ENCODE results near the gene P3H1.

The P3H1 gene

DNA sequence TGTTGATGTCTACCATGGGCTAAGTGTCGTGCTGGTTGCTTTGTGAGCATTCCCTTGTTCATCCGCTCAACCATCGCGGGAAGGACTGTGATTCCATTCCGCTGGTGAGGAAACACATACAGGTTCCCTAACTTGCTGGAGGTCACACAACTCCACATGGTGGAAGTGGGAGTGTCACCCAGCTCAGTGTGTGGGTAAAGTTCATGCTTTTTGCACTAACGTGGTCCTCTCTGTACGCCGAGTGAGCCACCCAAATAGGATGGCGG is 22.7 kb downstream of the P3H1 start:
- no peak for DNase-seq (ENCODE audit: low spot score)

DNA sequence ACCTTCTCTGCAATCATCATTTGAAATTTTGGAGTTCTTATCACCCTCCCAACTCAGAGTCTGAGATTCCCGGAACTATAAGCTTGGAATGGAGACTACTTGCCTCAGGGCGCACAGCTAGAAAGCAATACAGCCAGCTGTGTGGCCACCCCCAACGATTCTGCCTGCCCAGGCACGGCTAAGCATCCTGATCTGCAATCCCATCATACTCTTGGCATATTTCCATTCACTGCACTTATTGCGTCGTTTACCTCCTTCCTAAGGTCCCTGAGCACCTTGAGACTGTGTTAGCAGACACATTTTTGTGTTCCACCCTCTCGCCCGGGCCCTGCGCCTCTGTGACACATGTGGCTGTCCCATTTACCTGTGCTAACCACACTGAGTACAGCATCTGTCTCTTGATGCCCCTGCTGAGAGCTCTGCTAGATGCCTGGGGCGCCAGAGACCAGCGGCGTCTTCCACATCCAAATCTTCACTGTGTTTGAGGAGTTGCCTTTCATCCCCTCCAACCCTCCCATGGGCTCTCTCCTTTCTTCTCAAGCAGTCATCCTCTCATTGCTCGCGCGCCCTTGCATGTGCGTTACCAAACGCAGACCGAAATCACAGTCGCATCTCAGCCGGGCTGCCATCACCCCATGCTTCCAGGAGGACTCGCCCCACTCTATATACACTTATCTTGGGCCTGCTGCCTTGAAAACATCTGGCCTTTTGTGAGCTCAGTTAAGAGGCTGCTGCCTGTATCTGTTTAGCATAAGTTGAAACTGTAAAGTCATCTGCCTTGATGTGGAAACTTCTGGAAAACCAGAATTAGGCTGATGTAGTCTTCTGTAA is 23.3 kb downstream of the P3H1 start:
- no peak for DNase-seq (ENCODE audit: low spot score)

DNA sequence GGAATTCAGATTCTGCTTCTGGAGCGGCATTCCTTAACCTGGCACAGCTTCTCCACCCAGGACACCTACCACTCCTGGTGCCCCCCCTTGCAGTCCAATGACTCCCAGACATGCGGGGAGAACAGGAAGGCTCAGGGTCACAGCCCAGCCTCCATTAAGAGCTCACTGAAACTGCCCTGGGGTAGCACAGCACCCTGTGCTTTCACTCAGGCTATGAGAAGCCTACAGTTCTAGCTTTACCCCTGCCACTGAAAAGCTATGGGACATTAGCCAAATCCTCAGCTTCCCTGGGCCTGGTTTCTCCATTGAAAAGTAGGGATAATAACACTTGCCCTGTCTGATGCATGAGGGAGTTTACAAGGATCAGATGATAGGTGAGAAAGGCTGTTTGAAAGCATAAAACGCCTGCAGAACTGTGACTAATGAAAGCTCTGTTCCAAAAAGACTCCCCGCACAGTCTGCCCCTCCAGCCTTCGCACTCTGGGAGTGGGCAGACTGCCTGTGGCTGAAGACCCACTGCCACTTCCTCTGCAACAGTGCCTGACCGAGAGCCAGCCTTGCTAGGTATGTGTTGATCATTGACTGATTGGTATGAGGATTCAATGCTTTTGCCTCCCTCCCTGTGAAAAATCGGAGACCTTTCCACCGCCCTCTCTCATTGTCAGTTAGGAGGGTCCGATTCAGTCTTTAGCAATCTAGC is 24.1 kb downstream of the P3H1 start:
- no peak for DNase-seq (ENCODE audit: low spot score)

DNA sequence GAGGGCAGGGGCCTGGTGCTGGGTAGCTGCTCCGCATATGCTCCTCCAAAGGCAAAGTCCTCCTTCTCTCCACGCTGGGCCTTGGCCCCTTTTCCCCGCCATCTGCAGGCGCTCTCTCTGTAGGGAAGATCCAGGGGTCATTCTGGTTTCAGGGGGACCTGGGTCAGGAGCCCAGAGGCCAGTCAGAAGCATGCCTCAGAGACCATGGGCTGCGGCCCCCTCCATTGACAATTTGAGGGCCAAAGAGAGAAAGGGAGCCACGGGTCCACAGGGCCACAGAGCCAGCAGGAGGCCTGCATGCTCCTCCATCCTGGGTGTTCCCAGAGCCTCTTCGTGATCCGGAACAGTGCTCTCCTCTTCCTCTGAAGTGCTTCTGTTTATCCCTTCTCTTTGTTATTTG is 24.7 kb downstream of the P3H1 start:
- DNase-seq (ENCODE audit: low spot score): no peak

DNA sequence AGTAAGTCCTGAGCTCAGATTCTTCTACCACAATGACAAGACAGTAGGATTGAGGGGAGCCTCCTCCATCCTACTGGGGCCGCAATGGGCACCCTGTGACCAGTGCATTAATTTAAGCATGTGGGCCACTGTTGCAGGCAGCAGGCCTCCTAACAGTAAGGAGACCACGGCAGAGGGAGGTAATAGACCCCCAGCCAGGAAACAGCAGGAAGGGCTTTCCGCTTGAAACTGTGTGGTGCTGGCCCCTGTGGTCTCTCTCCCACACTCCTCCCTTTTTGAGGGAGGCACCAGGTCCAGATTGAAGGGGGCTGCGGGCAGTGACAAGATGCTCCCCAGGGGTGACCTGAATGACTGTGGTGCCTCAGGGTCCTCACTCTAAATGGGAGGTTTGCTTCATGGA is 25.1 kb downstream of the P3H1 start:
- DNase-seq (ENCODE audit: low spot score): no peak

DNA sequence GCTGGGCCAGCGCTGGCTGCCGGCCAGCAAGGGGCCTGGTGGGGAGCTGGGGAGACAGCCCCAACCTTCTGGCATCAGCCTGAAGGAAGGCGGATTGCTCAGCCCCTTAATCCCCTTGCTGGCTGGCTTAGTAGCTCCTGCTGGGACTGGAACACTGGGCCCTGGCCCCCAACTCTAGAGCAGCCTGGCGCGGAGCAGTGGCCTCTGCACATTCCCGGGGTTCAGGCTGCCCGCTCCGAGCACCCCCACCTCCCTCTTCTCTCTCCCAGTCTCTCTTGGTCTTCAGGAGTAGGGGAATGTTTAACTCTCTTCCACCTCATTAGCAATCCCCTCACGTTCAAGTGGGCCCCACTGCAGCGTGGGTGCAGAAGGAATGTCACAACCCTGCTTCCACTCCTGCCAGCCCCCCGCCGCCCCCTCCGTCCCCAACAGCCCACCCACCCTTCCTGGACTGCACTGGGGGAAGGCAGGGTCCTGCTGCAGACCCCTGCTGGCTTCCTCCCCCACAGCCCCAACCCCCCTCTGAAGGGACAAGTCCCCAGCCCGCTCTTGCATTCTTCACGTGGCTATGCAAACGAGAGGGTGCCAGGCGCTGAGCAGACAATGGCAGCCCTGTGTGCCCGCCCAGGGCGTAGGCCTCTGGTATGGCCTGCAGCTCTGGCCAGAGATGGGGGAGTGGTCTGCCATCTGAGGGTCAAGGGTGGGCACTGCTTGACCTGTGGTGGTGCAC is 25.8 kb downstream of the P3H1 start:
- DNase-seq (ENCODE audit: low spot score): no peak

DNA sequence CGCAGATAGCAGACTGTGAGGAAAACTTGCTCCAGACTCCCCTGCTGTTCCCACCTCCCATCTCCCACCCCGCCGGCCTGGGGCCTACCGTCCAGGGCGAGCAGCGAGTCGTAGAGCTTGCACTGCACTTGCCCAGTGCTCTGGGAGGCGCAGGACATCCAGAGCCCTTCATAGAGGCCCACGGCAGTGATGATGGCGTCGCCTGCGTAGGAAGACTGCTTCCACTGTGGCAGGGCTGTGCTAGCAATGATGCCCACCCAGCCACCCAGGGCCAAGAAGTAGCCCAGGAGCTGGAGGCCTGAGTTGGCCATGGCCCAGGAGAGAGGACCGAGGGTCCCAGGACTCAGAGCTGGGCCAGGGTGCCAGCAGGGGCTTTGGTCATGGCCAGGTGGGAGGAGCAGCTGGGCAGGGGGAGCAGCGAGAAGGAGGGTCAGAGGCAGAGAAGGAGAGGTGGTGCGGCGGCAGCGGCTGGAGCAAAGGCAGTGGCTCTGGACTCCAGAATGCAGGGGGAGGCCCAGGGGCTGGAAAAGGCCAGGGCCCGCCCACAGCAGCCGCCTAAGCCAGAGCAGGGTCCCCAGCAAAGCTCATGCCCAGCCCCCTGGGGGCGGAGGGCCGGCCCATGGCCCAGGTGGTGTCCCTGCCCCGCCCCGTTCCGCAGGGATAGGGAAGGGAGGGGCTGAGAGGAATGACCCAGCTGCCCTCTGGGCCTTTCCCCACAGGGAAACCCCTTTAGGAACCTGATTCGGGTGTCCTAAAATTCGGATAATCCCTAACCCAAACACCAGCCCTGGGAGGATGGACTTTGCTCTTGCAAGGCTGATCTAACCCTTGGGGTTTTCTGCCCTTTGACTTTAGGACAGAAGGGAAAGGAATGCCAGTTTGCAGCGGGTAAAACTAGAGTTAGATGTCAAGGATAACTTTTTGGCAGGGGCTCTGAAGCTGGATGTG is 26.8 kb downstream of the P3H1 start, which contains the start of gene CLDN19:
Gene CLDN19, minus strand, starts transcription at position 484 of the 948 bp plus-strand sequence. Its CDS starts 173 bp downstream, at position 311.
- peak; percentile 12 for DNase-seq (ENCODE audit: low spot score)

DNA sequence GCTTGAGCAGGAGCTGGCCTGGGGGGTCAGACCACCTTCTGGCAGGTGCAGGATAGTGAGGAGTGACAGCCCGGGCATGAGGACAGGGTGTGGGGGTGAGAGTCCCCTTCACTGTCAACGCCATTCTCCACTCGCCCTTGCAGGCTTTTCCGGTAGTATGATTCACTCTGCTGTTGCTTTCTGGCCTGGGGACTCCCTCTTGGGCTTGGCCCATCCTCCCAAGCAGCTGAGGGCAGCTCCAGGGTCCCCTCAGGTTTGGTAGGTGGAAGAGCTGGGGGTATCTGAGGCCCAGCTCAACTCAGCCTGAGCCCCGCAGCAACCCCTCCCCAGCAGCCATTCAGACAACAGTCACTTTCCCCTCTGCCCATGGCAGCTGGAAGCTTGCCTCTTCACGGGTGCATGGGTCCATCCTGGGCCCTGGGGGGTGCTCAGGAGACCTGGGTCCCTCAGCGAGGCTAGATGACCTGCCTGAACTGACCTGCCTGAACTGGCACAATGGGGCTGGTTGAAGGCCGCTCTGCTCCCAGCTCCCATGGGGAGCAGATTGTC is 28.1 kb downstream of the P3H1 start:
- DNase-seq (ENCODE audit: low spot score): no peak

DNA sequence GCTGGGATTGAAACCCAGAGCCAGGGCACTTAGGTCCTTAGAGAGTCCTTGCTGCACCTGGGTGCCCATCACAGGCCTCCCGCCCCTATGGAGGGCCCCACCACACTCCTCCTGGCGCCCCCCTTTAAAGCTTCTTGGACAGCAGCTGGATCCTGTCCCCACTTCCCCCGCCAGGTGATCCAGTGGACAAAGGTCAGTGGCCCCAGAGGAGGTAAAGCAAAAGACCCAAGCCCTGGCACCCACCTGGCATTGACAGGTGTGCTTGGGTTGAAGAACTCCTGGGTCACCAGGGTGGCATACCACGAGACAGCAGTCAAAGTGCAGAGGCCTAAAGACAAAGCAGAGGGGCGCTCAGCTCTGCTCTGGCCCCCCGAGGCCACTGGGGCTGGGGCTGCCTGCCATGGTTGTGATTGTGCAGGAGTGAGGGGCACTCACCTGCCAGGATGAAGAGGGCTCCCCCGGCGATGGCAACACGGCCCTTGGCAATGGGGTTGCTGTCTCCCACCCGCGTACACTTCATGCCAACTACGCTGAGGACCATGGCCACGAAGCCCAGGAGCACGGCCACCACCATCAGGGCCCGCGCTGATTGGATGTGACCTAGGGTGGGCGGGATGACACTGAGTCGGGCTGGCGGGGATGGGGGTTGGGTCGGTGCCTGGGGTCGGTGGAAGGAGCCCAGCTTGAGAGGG is 28.7 kb downstream of the P3H1 start:
- no peak for DNase-seq (ENCODE audit: low spot score)

DNA sequence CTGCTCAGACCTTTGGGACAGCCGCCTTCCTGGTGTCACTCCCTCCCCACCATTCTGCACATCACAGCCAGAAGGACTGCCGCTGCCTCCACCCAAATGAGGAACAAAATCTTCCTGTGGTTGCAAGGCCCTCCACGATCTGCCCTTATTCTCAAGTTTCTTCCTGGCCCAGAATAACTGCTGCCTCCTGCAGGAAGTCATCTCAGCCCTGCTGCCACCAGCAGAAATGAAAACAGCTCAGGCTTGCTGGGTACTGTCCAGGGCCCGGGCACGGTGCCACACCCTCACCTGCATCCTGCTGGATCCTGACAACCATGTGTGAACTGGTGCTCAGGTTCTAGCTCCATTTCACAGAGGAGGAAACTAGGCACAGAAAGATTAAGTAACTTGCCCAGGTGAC is 29.6 kb downstream of the P3H1 start:
- peak; percentile 19 for DNase-seq (ENCODE audit: low spot score)

DNA sequence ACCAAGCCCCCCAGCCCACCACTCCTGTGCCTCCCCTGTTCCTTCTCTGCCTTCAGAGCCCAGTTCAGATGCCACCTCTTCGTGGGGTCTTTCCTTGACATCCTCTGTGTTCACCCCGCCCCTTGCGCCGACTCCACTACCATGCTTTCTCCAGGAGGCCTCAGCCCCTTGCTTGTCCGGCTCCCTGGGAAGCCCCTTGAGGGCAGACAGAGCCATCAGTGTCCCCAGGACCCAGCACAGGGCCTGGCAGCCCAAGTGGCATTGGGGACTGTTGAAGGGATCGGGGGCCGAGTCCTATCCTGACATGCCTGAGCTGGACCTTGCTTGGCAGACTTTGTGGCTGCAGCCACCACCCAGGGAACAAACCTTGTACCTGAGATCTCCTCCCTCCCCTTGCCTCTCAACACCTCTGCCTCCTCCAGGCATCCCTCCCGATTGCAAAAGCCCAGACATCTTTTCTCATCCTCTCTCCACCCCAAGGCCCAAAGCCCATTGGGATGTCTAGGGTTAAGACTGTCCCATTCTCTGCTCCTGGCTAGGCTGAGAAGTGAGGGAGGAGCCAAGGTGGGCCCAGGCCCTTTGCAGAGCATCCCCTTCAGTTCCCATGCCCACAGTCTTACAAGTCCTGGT is 30.1 kb downstream of the P3H1 start:
- DNase-seq (ENCODE audit: low spot score): no peak

DNA sequence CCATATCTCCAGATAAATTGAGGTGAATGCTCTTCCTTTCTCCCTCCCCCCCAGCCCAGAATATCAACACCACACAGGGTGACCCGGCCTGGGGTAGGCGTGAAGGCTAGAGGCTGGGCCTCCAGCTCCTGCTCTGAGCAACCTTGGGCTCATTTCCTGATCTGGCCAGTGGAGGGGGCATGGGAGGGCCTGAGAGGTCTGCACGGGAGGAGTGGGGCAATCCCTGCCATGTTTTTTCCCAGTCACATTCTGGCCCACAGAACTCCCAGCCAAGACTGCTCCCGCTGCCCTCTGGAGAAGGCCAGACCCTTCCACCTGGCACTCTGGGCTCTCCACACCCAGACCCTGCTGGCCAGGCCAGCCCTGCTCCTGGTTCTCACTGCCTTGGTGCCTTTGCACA is 30.7 kb downstream of the P3H1 start:
- peak; percentile 73 for DNase-seq (ENCODE audit: low spot score)

DNA sequence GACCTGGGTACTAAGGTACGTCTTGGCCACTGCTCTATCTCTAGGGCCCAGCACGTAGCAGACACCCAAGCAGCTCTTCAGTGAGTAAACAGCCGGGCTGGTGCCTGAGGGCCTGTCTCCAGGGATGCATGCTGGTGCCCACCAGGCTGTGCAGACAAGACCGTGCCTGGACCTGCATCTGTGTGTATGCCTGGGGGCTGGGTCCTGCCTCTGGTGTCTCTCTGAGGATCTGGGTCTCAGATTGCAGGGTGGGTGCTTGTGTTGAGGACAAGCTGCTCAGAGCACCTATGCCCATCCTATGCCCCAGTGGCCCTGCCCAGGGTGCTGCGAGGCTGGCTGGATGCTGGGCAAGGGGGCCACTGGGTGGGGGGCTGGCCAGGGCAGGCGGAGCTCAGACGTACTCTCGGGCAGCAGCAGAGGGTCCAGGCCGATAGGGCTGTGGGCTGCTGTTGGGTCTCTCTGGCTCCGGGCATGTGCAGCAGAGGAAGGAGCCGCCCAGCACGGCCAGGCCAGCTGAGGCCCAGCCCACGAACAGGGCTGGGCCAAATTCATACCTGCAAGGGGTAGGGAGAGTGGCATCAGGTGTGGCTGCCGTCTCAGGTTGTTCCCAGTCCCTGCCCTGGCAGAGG is 31.2 kb downstream of the P3H1 start:
- no peak for DNase-seq (ENCODE audit: low spot score)

DNA sequence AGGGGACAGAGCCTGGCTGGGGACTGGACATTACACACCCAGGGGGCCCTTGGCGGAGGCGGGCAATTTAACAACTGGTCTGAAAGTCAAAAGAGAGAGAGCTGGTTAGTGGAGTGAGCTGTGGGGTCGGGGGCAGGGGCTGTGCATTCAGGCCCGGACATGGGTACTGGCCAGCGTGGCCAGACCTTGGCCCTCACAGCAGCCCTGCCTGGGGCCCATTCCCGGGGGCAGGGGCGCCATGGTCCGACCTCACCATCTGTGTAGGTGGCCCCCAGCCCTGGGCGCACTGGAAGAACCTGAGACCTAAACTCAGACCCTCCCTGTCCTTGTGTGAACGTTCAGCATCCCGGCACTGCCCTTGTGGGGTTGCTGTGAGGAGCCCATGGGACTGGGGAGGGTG is 31.8 kb downstream of the P3H1 start:
- no peak for DNase-seq (ENCODE audit: low spot score)

DNA sequence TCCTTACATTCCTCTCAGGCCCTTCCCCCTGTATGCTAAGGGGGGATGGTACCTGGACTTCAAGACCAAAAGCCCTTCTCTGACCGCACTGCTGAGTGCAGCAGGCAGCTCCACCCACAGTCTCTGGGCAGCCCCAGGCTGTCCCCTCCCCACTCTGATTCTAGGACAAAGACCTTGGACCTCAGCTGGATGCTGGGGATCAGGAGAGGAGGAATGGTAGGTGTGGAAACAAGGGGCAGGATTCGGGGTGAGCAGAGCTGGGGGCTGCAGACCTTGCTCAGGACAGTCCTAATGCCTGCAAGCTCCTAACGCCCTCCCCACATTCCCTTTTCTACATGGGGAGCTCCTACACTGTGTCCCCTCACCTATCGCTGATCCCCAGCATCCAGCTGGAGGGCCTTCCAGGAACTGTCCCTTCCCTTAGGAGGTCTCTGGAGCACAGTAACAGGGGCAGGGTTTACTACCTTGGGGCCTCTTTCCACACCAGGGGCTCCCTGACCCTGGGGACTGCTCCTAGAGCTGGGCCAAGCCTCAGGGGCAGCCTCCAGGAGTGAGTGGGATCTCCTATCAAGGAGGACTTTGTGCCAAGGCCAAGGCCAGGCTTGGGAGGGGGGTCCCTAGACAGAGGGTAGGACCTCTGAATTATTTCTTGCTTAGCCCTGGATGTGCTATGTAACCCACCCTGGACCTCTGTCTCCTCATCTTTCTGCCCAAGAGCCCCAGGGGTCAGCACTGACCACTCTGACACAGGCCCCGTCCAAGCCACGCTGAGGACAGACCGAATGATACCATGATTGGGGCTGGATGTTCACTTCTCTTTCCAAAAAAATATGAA is 32.4 kb downstream of the P3H1 start:
- no peak for DNase-seq (ENCODE audit: low spot score)

DNA sequence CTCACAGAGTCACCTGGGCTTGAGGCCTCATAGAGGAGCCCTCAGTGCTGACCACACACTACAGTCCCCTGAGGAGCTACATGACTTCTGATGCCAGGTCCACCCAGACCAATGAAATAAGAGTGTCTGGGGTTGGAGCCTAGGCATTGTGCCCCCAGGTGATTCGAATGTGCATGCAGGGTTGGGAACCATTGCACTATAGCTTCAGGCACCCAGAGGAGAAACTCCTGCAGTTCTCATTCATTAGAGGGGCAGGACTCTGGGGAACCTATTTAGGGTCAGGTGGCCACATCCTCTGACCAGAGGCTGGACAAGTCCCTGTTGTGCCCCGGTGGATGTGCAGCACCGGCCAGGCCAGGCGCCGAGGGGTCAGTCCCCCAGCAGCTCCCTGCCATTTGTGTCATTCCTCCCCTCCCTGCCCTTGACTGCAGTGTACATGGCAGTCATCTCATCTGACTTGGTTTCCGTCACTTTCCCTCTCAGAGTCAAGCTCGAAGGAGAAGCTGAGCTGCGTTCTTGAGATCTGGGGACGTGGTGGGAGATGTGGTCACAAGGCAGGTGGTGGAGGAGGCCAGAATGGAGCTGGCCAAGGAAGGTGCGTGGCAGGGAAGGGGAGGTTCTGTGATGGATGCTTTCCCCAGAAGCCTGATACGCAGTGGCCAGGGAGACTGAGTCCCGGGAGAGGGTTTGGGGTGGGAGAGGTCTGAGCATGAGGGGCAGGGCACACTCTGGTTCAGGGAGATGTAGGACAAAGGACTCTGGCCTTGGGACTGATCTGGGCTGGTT is 33.2 kb downstream of the P3H1 start:
- DNase-seq (ENCODE audit: low spot score): peak; percentile 1

DNA sequence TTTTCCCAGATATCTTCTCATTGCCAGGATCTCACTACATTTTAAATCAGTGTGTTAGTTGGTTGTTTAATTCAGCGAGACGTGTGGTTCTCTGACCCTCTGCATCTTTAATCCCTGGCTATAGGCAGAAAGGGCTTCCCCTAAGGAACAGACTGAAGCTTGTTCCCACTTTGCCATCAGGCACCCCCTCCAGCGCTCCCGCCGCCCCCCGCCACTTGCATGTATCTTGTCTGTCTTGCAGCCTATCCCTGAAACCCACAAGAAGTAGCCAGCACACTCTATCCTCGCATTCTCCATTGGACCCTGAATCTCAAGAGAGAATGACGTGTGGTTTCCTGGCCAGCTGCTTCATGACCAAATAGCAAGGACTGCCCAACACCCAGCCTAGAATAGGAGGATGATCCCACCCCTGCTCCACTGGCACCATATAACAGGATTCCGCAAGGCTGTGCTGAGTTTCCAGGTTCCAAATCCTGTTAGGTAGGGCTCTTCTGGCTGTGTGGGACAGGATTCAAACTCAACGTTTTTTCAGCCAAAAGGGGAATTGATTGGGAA is 34.6 kb downstream of the P3H1 start:
- DNase-seq (ENCODE audit: low spot score): peak; percentile 5

DNA sequence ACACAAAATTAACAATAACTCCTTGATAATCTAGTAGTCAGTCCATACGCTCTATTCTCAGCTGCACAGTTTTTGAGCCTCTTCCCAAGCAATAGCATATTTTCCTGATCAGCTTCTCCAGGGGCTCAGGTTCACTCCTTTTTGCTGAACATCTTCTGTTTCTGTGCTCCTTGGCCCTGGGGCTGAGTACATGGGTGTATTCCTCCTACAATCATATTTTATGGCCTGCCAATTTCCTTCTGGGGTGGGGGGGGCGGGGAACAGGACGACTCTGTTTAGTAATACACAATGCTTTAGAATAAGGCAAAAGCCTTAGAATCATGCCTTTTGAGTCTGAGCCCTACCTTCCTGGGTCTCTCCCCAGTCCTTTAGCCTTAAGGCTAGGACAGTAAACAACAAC is 35.2 kb downstream of the P3H1 start:
- no peak for DNase-seq (ENCODE audit: low spot score)

Measured in AG08396 (cell line).